Kidney (tissue), 14 donors: ENCODE data around the gene CSPG4. TPM values are rescaled to one million over a fixed set of nuclear protein-coding genes. Genes with fewer than 3 reads are reported as not detected.
"Not testable (repeated sequence)": the region's sequence is repeated elsewhere in the genome, so short reads cannot be mapped to it uniquely, and the experiment has no call there.

Source experiments
- DNase-seq, 5 donors: peaks; one replicate each; pipeline ENCODE4 v3.0.0-alpha.2; 2013 to 2020
- FAIRE-seq: peaks from 2 replicates; lab custom pipeline; 2012; peaks lifted over from hg19 to GRCh38; lab: Jason Lieb, UNC
- H3K27ac ChIP-seq, 2 donors: one replicate each; pipeline ENCODE4 v1.7.0; 2013; ENCODE audit warnings: low read depth in 2 of 2, low read length in 2 of 2, inconsistent platforms in 1 of 2
- H3K27me3 ChIP-seq: one replicate; pipeline ENCODE4 v1.7.1; 2013; ENCODE audit warnings: low read length, inconsistent platforms; ENCODE audit not compliant: control insufficient read depth, insufficient read depth
- H3K36me3 ChIP-seq, 3 donors: one replicate each; pipeline versions ENCODE4 v1.7.0 to v1.7.1; 2013; ENCODE audit warnings: low read length in 3 of 3, control low read depth in 1 of 3, inconsistent platforms in 1 of 3; ENCODE audit not compliant: insufficient read depth in 3 of 3, control insufficient read depth in 2 of 3
- H3K4me1 ChIP-seq, 3 donors: one replicate each; pipeline versions ENCODE4 v1.7.0 to v1.7.1; 2013; ENCODE audit warnings: low read length in 3 of 3, inconsistent platforms in 1 of 3, low read depth in 1 of 3; ENCODE audit not compliant: control insufficient read depth in 2 of 3, insufficient read depth in 2 of 3
- H3K4me3 ChIP-seq, 3 donors: one replicate each; pipeline versions ENCODE4 v1.7.0 to v1.8.1; 2013; ENCODE audit warnings: low read length in 3 of 3, control low read depth in 1 of 3, inconsistent platforms in 1 of 3
- H3K9ac ChIP-seq, 3 donors: one replicate each; pipeline versions ENCODE4 v1.7.0 to v1.7.1; 2013; ENCODE audit warnings: low read length in 3 of 3, control low read depth in 1 of 3, inconsistent platforms in 1 of 3
- H3K9me3 ChIP-seq, 3 donors: one replicate each; pipeline versions ENCODE4 v1.7.0 to v1.7.1; 2013; ENCODE audit warnings: low read length in 3 of 3, control low read depth in 1 of 3, inconsistent platforms in 1 of 3; ENCODE audit not compliant: control insufficient read depth in 2 of 3, insufficient read depth in 1 of 3
- intact Hi-C: fragments of 100-400 bp; cut with DNase I; formaldehyde crosslinking; loops from one replicate; pipeline ENCODE4 v1.11.1; 2022
- polyA plus RNA-seq: library from polyadenylated mRNA; stranded (reverse); fragments of 350-450 nt; fragmentation: Illumina TruSeq; extraction: RNeasy Lipid Tissue Mini Kit (QIAGEN cat#74804); gene quantifications from one replicate; pipeline ENCODE4 v1.2.3, GENCODE V29; 2014; ENCODE audit warnings: low read depth, low replicate concordance; ENCODE audit not compliant: insufficient read depth
- total RNA-seq: library from RNA; stranded (reverse); fragmentation: NEBNext Ultra II Directional; extraction: Animal tissue kit (Norgen Biotek cat#: 25700); gene quantifications from one replicate; pipeline ENCODE4 v1.2.1, GENCODE V29; 2021
- TF ChIP-seq, protein P1 (sequence below): IDR thresholded peaks from 3 replicates; pipeline ENCODE4 v1.5.1; 2012; ENCODE audit warnings: mild to moderate bottlenecking, moderate library complexity, borderline replicate concordance; ENCODE audit not compliant: insufficient read depth; ENCODE audit errors: extremely low read depth
- donor health status: control.
- donor health status: control.
- donor health status: control.
- donor health status: control.
- donor health status: control.
- donor health status: DM: yes; HTN: yes; CAD: no.
- donor health status: Normal renal cell carcinoma (clear cell type).

Gene CSPG4
- total and polyA plus RNA-seq, 2 donors from 2014 or later: 4.4 to 30.7 TPM

DNA sequence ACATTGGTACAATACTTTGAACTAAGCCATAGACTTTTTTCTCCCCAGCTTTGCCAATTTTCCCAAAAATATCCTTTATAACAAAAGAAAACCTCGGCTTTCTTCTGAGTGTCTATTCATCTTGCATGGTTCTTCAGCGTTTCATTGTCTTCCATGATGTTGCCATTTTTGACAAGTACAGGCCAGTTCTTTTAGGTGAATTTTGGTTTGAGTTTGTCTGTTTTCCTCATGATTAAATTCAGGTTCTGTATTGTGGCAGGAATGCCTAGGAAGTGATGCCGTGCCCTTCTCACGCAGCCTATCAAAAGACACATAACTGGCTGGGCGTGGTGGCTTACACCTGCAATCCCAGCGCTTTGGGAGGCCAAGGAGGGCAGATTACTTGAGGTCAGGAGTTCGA, 7.6 kb upstream of the CSPG4 start:
- intact Hi-C loops: no loop called here
- no peak overlapping the region for H3K9ac ChIP-seq
- H3K4me1 ChIP-seq: peaks cover 8 to 15% (median 8%) of the 10 kb centered on the region in 3 donors
- no peak overlapping the region for H3K27ac ChIP-seq
- H3K4me3 ChIP-seq: no peak overlapping the region
- DNase-seq: peak in 1 of 5 donors; percentile 28
- H3K9me3 ChIP-seq: no peaks in the 10 kb centered on the region
- no peaks in the 10 kb centered on the region for H3K36me3 ChIP-seq
- TF ChIP-seq, protein P1, sequence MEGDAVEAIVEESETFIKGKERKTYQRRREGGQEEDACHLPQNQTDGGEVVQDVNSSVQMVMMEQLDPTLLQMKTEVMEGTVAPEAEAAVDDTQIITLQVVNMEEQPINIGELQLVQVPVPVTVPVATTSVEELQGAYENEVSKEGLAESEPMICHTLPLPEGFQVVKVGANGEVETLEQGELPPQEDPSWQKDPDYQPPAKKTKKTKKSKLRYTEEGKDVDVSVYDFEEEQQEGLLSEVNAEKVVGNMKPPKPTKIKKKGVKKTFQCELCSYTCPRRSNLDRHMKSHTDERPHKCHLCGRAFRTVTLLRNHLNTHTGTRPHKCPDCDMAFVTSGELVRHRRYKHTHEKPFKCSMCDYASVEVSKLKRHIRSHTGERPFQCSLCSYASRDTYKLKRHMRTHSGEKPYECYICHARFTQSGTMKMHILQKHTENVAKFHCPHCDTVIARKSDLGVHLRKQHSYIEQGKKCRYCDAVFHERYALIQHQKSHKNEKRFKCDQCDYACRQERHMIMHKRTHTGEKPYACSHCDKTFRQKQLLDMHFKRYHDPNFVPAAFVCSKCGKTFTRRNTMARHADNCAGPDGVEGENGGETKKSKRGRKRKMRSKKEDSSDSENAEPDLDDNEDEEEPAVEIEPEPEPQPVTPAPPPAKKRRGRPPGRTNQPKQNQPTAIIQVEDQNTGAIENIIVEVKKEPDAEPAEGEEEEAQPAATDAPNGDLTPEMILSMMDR: no peak
- FAIRE-seq: no peak
- no peaks in the 10 kb centered on the region for H3K27me3 ChIP-seq

DNA sequence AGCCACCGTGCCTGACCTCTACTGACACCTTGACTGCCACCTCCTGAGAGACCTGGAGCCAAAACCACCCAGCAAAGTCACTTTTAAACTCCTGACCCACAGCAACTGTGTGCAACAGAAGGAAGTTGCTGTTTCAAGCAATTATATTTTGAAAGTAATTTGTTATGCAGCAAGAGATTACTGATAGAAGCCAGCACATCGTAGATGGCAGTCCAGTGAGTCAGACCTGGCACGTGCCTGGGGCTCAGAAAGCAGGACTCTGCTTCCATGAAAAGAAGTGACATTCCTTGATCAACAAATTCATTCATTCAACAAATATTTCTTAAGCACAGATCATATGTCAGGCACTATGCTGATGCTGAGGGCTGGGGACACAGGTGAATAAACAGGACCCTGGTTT, 5.7 kb upstream of the CSPG4 start:
- H3K9me3 ChIP-seq: no peaks in the 10 kb centered on the region
- H3K27ac ChIP-seq: no peak overlapping the region
- no peak for DNase-seq
- TF ChIP-seq, protein P1: no peak
- H3K4me1 ChIP-seq: peaks cover 0 to 4% (median 2%) of the 10 kb centered on the region in 3 donors
- H3K27me3 ChIP-seq: no peaks in the 10 kb centered on the region
- FAIRE-seq: no peak
- H3K4me3 ChIP-seq: no peak overlapping the region
- no peaks in the 10 kb centered on the region for H3K36me3 ChIP-seq
- H3K9ac ChIP-seq: no peak overlapping the region
- intact Hi-C loops: no loop called here

DNA sequence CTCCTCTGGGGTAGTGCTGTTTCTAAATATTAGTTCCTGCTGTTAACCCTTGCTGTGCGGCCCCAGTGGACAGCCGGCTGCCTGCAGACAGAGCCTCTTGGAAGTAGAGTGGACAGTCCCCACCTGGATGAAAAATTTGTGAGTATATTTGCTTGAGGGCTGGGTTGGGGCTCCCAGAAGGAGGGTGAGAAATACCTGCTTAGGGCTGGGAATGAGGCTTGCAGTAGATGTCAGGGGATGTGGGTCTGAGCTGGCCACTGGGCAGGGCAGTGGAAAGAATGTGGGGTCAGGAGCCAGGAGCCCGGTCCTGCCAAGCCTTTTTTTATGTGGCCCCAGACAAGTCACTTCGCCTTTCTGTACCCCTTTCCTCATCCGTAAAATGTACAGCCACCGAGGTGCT, 4.4 kb upstream of the CSPG4 start:
- H3K27me3 ChIP-seq, H3K27ac ChIP-seq, DNase-seq, FAIRE-seq, H3K9ac ChIP-seq, H3K36me3 ChIP-seq, intact Hi-C loops, H3K4me1 ChIP-seq, H3K9me3 ChIP-seq, H3K4me3 ChIP-seq: not testable (repeated sequence)

DNA sequence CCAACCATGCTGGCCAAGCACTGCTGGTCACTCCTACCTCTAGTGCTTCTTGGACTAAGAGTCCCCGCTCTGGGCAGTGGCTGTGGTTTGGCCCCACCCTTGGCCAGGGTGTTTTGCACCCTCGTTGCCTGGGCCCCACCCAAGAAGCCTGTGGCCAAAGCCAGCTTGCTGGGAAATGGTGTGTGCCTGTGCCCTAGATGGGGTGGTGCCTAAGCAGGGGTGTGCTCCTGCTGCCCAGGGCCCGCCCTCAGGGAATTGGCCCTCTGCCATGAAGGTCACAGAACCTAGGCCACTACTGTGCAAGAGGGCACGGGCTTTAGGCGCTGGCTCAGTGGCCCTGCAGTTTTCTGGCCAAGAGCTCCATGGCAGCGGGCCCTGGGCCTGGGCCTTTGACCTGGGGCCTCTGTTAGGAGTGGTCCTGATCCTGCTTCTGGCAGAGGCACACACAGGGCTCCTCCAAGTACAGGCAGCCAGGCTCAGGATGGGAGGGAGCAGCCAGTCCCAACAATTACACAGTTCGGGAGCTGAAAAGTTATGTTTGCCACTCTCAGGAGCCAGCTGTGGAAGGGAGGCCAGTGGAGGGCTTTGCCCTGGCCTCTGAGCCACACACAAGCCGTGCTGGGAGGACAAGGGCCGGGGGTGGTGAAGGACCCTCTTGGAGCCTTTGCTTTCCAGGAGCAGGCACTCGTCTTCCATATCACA, 3.8 kb upstream of the CSPG4 start:
- FAIRE-seq, DNase-seq, intact Hi-C loops: not testable (repeated sequence)

DNA sequence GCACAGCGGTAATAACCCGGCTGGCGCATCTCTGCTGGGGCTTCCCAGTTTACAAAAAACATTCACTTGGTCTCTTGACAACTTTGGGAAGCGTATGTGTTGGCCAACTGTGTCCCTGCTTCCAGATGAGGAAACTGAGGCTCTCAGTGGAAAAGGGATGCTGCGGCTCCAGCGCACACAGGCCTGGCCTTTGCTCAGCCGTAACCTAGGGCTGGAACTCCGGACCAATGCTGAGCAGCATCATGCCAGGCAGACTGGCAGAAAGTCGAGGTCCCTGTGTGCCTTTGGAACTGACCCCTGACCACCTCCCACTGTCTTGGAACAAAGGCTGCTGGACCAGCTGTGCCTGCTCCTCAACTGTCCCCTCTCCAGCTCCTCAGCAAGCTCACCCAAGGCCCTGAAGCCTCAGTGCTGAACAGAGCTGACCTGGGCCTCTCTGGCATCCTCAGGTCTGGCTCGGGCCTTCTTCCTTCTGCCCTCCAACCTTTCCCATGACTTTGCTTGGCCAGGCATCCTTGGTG, 2.7 kb upstream of the CSPG4 start:
- not testable (repeated sequence) for H3K27ac ChIP-seq, H3K4me3 ChIP-seq

More for the DNA sequence above, 3.8 kb upstream of the CSPG4 start:
- H3K4me1 ChIP-seq, H3K9ac ChIP-seq, H3K9me3 ChIP-seq, H3K27ac ChIP-seq, H3K4me3 ChIP-seq, H3K36me3 ChIP-seq, H3K27me3 ChIP-seq: not testable (repeated sequence)

More for the DNA sequence above, 2.7 kb upstream of the CSPG4 start:
- intact Hi-C loops, H3K27me3 ChIP-seq, H3K36me3 ChIP-seq, DNase-seq, FAIRE-seq, H3K9ac ChIP-seq, H3K4me1 ChIP-seq, H3K9me3 ChIP-seq: not testable (repeated sequence)
